ENCODE measurements around the gene SPRN.

- TF ChIP-seq, protein P1, sequence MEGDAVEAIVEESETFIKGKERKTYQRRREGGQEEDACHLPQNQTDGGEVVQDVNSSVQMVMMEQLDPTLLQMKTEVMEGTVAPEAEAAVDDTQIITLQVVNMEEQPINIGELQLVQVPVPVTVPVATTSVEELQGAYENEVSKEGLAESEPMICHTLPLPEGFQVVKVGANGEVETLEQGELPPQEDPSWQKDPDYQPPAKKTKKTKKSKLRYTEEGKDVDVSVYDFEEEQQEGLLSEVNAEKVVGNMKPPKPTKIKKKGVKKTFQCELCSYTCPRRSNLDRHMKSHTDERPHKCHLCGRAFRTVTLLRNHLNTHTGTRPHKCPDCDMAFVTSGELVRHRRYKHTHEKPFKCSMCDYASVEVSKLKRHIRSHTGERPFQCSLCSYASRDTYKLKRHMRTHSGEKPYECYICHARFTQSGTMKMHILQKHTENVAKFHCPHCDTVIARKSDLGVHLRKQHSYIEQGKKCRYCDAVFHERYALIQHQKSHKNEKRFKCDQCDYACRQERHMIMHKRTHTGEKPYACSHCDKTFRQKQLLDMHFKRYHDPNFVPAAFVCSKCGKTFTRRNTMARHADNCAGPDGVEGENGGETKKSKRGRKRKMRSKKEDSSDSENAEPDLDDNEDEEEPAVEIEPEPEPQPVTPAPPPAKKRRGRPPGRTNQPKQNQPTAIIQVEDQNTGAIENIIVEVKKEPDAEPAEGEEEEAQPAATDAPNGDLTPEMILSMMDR (conservative IDR thresholded peaks at IDR 0.05 in 1 of 2, IDR thresholded peaks at IDR 0.05 in 1 of 2; ENCODE audit: low read depth in 1 of 2, low read length in 2 of 2), result no peak
- no peak for TF ChIP-seq EZH2 (IDR thresholded peaks at IDR 0.05; ENCODE audit: low read length, missing control alignments)
Measured at GRCh38 chr10:133452453-133452852, 28.0 kb upstream of the SPRN start.
